HepG2 (cell line): ENCODE results near the gene HOXB5.

Experiments
- PHF21A ChIP-seq: sonication (generic); formaldehyde crosslinking; IDR thresholded peaks from 2 replicates; pipeline ENCODE4 v1.5.0; 2020; ENCODE audit warnings: mild to moderate bottlenecking, missing genetic modification reagents
- RELA ChIP-seq: sonication (generic); formaldehyde crosslinking; IDR thresholded peaks from 2 replicates; pipeline ENCODE4 v1.4.0; 2020; ENCODE audit warnings: missing genetic modification reagents
- ZC3H4 ChIP-seq: sonication (generic); formaldehyde crosslinking; IDR thresholded peaks from 2 replicates; pipeline ENCODE4 v1.4.0; 2020; ENCODE audit warnings: missing genetic modification reagents, borderline replicate concordance
- ZNF121 ChIP-seq: sonication (generic); formaldehyde crosslinking; IDR thresholded peaks from 2 replicates; pipeline ENCODE4 v1.5.0; 2020; ENCODE audit warnings: mild to moderate bottlenecking, missing genetic modification reagents
- ZNF331 ChIP-seq: sonication (generic); formaldehyde crosslinking; IDR thresholded peaks from 2 replicates; pipeline ENCODE4 v1.4.0; 2020; ENCODE audit warnings: missing genetic modification reagents
- ZNF557 ChIP-seq: sonication (generic); formaldehyde crosslinking; IDR thresholded peaks from 2 replicates; pipeline ENCODE4 v1.4.0; 2020; ENCODE audit warnings: missing genetic modification reagents
- ZSCAN30 ChIP-seq: sonication (generic); formaldehyde crosslinking; IDR thresholded peaks from 2 replicates; pipeline ENCODE4 v1.5.0; 2020; ENCODE audit warnings: mild to moderate bottlenecking, missing genetic modification reagents
- TF ChIP-seq, protein P1 (sequence below): IDR thresholded peaks from 2 replicates; pipeline ENCODE4 v1.6.1; 2012; ENCODE audit warnings: inconsistent platforms

DNA sequence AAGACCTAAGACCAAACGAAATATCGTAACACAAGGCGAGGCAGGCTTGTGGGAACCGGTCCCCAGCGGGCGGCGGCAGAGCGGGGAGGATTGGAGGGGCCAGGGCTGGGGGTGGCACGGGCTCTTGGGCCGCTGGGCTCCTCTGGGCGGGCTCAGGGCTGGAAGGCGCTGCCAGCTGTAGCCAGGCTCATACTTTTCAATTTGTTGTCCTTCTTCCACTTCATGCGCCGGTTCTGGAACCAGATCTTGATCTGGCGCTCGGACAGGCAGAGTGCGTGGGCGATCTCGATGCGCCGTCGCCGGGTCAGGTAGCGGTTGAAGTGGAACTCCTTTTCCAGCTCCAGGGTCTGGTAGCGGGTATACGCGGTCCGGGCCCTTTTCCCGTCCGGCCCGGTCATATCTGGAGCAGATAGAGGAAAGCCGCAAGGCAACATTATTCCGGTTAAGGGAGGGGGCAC lies 1.5 kb downstream of the HOXB5 start:
- no peak for TF ChIP-seq PHF21A (CRISPR knock-in tag)
- no peak for TF ChIP-seq ZNF121
- TF ChIP-seq RELA = no peak
- no peak for TF ChIP-seq ZC3H4
- no peak for TF ChIP-seq ZSCAN30
- no peak for TF ChIP-seq ZNF331 (CRISPR knock-in tag)
- no peak for TF ChIP-seq ZNF557
- TF ChIP-seq, protein P1, sequence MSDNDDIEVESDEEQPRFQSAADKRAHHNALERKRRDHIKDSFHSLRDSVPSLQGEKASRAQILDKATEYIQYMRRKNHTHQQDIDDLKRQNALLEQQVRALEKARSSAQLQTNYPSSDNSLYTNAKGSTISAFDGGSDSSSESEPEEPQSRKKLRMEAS = no peak
